NK-92 treated with Interleukin-12 subunit alpha and Interleukin-12 subunit beta, amount 100 ng/mL, for 24 hours (cell line): ENCODE measurements around the gene ALG1L2.
A peak's percentile ranks its signal among the peaks of the same experiment; 100 is the strongest.
"Not testable (repeated sequence)": the region's sequence is repeated elsewhere in the genome, so short reads cannot be mapped to it uniquely, and the experiment has no call there.

Source experiments
- DNase-seq: peaks from one replicate; lab custom pipeline; 2025; lab: John Stamatoyannopoulos, UW

Gene ALG1L2

DNA sequence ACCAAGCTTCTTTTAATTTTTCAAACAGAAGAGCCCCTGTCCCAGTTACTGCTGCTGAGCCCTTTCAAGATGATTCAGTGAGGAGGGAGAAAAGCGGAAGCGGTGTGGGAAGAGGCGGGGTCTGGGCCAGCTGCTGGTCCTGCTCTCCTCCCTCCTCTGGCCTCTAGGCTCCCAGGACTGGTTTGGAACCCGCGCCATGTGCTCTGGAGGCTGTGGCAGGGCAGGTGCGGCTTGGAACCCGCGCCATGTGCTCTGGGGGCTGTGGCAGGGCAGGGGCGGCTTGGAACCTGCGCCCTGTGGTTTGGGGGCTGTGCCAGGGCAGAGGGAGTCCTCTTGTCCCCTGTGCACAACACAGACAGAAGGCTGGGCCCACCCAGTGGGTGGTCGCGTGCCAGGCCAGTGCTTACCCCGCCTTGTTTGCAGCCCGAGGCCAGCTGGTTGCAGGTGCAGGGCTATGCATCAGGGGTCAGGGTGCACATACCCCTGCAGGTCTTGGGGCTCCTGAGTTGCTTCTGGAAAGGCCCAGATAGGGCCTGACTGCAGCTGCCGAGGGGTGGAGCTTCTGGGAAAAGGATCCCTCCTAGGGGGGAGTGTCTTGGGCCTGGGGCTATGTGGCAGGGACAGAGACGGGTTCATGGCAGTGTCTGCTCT lies 12.2 kb downstream of the ALG1L2 start:
- no peak for DNase-seq

DNA sequence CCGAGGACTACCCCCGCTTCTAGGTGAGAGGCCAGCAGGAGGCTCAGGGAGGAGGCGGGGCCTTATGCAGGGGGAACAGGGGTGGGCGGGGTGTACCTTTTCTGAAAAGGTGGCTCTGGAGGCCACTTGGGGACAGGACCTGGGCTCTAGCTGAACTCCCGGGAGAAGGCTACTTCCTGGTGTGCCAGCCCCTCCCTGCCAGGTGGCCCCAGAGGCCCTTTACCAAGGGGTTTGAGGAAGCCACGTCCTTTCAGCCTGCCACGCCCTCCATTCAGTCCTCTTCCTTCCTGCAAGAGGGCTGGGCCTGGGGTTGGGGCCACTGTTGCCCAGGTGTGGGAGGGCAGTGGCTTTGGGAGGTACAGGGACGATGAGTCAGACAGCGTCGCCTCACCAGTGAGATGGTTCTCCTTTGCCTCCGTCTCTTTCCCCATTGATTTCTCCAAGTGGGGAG lies 12.9 kb downstream of the ALG1L2 start:
- DNase-seq: not testable (repeated sequence)

DNA sequence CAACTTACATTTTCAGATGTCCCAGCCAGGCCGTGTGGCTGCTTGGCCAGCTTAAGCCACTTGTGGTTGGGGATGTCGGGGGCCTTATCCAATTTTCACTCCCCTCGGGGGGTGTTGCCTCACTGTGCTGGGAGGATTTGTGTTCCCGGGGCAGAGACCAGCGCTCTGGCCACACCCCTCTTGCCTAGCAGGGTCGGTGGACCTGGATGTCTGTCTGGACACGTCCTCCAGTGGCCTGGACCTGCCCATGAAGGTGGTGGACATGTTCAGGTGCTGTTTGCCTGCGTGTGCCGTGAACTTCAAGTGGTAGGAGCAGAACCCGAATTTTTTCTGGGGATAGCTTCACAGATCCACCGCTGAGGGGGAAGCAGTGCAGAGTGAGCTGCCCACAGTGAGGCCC lies 14.2 kb downstream of the ALG1L2 start:
- DNase-seq: not testable (repeated sequence)

DNA sequence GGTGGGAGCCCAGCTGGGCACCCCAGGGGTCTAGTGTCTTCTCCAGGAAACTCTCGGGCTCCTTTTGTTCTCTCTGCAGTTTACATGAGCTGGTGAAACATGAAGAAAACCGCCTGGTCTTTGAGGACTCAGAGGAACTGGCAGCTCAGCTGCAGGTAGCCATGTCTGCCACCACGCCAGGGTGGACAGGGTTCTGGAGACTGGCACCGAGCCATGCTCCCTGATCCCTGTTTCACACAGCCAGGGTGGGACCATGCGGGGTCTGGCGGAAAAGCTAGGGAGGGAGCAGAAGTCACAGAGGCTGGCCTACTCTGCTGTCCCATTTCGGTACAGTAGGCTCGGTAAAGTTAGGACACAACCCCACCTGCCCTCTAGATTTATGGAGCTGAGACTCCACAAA lies 15.5 kb downstream of the ALG1L2 start:
- not testable (repeated sequence) for DNase-seq

DNA sequence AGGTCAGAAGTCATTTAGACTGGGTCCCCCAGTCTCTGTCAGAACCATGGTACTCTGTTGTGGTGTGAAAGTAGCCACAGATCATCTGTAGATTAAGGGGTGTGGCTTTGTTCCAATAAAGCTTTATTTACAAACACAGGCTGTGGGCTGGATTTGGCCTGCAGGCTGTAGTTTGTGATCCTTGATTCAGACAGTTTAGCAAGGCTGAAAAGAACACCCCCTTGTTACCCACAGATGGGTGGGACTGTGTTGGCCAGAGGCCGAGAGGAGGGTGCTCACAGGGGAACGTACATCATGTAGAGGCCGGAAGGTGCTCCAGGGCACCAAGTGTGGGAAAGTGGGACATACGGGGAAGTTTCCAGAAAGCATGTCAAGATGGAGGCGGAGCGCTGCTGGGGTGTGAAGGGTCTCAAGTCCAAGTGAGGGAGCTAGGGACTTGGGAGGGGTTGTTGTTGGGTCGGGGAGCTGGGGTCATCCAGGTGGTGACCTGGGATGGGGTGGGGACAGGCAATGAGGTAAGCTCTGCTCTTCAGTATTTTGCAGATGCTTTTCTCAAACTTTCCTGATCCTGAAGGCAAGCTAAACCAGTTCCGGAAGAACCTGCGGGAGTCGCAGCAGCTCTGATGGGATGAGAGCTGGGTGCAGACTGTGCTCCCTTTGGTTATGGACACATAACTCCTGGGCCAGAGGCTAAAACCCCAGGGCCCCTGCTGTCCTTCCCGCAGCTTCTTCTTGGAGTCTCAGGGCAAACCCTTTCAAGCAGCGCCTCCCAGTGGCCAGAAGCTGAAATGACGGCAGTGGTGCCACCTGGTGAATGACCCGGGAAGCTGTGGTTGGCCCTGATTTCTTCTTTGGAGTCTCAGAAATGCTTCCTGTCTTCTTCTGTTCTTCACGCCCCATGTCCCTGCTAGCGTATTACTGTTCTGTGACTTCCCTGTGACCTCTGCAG lies 16.3 kb downstream of the ALG1L2 start:
- DNase-seq: not testable (repeated sequence)

DNA sequence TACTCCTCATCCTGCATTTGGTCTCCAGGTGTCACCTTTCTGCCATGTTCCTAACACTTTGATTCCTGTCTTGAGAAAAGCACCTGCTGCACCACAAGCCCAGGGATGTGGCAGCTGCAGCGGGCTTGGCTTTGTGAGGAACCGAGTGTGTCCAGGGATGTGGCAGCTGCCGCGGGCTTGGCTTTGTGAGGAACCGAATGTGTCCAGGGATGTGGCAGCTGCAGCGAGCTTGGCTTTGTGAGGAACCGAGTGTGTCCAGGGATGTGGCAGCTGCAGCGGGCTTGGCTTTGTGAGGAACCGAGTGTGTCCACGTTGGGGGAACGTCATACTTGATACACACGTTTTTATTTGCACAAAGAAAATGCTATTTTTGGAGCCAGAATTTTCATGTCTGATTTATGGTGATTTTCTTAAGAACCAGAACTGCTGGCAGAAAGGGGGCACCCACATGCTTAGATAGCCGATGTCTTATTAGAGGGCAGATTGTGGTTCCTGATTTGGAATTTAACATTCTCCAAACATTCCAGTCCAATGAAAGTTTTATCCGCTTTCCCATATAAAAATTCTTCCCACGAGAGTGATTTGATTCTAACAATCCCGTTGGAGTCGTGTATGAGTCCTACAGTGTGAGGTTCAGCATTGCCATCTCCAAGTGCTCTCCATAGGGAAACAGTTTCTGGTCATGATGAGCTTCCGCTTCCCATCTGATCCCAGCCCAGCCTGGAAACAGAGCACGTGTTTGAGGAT lies 17.2 kb downstream of the ALG1L2 start:
- DNase-seq: not testable (repeated sequence)

DNA sequence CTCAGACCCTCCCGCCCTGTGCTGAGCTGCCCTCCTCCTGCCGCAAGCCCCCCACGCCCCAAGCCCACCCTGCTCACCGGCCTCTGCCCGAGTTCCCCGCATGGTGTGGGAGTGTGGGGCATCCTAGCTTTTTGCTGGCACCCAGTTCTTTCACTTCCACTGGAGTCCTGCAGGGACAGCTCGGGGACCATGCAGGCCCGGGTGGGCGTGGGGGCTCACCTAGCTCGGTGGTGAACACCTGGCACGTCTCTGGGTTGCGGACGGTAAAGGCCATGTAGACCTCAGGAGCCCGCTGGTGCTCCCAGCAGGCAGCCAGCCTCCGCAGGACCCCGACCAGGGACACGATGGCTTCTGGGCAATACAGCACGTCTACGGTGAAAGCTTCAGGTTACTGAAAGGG lies 20.9 kb downstream of the ALG1L2 start:
- not testable (repeated sequence) for DNase-seq

DNA sequence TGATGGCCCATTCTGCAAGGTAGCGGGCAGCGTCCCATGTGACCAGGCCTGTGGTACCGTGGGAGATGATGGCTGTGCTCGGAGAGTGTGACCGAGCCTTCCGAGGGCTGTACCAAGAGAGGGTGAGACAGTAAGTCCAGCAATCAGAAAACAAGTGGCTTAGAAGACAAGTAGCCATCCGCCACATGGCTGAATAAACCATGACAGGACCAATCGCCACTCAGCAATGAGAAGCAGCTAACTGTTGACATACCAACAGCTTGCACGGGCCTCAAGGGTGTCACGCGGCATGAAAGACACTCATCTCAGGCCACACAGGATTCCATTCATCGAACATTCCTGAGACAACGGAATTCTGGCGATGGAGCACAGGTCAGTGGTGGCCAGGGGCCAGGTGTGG lies 22.6 kb downstream of the ALG1L2 start:
- DNase-seq: not testable (repeated sequence)

DNA sequence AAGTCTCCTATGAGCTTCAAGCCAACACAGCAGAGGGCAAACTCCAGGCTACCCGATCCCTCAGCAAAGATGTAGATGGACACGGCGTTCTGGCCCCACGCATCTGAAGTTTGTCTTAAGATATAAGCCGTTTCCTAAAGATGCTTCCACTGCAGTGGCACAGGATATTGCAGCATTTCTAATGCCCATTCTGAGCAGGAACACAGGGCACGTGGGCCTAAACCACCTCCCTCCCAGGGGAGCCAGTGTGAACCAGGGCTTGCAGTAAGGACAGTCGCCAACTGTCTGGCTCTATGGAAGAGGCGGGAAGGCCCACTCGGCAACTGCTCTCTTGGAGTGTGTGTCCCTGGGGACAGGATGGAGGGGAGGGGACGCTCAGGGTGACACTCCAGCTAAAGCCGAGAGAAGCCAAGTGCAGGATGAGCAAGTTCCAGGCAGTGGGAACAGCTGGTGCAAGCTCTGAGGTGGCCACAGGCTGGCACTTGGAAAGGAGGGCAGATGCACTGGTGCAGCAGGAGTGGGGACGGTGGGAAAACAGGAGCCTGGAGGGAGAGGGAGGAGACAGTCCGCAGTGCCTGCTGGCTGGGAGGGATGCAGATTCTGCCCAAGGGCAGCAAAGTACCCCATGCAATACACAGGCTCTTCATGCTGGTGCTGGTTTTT lies 25.8 kb downstream of the ALG1L2 start:
- not testable (repeated sequence) for DNase-seq

DNA sequence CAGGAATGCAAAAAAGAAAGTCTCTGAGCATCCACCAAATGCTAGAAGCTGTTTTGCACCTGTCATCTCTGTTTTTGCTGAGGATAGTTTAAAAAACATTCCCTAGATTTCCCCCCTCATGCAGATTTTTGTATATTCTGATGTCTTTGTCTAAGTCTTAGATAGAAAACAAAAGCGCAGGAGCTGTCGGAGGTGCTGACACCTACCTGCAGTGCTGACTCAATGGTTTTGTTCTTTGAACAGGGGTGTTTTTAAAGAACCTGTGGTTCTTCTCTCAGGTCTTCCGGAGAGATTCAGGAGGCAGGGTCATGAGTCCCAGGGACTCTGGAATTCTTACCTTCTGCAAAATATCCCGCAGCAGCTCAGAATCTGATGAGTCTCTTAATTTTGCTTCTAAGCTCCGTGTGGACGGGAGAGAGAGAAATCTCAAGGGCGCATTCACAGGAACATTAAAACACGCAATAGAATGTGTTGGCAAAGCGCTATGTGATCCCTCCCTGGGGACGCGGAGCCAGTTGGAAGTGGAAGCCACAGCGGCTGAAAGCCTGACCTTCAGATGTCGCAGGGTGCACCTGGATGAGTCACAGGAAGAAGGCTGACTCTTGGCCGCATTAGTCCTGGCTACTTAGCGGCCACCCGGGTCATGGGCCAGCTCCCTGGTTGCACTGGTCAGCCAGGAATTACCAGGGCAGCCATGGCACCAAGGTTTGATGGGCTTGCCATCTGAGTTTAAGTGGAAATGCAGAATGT lies 27.4 kb downstream of the ALG1L2 start:
- not testable (repeated sequence) for DNase-seq

DNA sequence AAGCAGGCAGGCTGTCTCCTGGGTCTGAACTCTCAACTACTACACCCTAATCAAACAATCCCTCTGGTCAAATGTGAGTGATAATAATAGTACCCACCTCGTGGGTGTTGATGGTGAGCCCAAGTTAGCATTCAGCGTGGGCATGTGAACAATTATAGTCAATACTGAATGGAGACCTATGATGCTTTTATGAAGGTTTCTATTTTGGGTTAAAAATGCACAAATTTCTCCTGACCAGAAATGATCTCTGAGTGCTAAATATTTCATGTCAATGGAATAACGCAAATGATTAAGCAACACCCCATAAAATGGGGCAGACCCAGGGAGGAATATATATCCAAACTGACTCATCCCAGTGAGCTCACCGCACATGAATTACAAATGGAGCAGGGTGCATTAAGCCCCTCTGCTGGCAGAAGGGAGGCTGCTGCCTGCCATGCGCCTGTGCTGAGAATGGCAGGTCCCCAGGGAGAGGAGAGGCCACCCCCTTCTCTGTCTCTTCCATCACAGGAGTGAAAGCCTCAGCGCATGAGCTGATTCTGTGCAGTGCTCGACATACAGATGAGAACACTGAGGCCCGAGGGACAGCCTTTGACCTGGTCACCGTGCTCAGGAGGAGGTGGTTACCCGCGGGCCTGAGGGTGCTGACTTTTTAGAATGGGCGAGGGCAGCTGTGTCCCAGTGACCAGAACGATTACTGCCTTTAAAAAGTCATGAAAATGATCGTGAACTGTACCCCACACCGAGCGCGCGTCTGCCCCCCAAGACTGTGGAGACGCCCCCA lies 28.9 kb downstream of the ALG1L2 start:
- DNase-seq: not testable (repeated sequence)

DNA sequence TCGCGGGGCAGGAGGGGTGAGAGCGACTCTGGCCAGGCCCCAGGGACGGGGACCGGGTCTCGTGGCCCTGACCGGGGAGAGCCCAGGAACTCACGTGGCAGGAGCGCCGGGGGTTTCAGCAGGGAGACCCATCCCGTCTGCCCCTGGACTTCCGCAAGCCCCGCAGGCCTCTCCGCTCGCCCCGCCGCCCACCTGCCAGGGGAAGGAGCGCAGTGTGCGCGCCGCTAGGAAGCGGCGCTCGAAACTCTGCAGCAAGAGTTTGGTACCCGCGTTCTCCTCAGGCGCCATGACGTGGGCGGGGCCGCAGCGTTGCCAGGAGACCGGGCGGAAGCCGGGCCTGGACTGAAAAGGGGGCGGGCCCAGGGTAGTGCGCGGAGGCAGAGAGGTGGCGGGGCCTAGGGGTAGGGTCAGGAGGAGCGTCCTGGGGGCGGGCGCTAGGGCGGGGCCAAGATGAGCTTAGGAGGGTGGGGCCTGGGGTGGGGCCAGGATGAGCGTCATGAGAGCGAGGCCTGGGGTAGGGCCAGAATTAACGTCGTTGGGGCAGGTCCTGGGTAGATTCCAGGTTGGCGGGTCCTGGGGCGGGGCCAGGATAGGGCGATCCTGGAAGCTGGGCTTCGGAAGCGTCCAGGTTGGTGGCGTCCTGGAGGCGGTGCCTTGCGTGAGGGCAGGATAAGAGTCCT lies 29.7 kb downstream of the ALG1L2 start:
- DNase-seq: peak; percentile 99

DNA sequence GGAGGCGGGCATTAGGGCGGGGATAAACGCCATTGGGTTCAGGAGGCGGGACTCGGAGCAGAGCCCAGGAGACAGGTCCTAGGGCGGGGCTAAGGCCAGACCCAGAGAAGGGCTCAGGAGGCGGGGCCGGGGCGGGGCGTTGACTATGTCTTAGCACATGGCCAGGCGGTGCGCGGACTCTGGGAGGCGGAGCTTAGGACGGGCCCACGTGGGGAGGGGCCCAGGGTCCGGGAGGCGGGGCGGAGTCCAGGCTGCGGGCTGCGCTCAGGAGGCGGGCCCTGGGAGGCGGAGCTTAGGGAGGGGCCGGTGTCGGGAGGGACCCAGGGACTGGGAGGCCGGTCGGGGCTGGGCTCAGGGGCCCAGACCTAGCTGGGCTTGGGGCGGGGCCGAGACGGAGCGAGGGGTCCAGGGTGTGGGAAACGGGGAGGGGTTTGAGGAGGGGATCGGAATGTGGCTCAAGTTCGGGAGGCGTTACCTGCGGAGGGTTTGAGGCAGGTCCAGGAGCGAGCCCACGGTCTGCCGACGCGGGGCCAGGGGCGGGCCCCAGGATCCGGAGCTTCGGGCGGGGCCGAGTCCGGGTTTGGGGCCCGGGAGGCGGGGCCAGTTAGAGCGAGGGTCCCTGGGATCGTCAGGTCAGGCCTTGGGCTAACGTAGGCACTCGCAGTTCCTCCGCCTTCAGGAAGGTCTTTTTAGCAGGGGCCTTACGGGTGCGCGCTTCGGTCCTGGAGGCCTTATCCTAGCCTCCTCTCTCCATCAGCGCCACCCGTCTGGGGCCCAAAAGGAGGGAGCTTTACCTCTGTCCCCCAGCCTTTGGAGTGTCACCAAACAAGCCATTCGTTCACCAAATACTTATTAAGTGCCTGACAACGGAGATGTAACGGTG lies 30.5 kb downstream of the ALG1L2 start:
- peak; percentile 97 for DNase-seq

DNA sequence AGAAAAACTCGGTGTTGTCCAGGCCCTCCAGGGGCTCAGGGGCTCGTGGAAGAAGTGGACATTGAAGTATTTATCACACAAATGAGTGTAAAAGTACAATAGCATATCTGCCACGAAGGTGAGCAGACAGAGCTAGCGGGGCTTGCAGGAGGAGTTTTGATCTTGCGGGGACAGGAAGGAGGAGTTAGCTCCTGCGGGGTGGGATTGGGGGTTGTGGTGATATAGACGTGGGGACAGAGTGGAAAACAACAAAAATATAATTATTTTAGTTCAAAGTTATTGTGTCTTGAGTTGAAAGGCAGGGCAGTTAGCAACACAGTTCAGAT lies 31.1 kb downstream of the ALG1L2 start:
- DNase-seq: not testable (repeated sequence)

DNA sequence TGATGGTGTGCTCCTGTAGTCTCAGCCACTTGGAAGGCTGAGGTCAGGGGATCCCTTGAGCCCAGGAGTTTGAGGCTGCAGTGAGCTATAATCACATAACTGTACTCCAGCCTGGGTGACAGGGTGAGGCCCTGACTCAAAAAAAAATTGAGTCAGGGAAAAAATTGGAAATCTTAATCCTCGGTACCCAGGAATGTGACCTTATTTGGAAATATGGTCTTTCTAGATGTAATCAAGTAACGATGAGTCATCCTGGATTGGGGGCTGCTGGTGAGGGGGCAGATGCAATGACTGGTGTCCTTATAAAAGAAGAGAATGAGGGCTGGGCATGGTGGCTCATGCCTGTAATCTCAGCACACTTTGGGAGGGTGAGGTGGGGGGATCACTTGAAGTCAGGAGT lies 33.8 kb downstream of the ALG1L2 start:
- not testable (repeated sequence) for DNase-seq

DNA sequence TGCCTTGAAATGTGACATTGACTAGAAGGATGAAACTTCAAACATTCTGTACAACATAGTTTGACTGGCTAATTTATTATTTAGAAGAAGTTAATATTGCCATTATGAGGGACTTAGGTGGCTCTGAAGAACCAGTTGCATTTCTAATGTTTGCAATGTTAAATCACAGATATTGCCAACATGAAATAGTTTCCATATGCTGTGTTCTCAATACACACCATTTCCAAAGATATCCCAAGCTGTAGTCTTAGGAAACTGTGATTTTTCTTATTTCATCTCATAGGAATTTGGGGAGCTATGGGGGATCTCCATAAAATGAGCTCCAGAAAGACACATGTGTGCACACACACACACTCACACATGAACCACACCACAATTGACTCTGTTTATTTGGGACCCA lies 36.3 kb downstream of the ALG1L2 start:
- DNase-seq: no peak

DNA sequence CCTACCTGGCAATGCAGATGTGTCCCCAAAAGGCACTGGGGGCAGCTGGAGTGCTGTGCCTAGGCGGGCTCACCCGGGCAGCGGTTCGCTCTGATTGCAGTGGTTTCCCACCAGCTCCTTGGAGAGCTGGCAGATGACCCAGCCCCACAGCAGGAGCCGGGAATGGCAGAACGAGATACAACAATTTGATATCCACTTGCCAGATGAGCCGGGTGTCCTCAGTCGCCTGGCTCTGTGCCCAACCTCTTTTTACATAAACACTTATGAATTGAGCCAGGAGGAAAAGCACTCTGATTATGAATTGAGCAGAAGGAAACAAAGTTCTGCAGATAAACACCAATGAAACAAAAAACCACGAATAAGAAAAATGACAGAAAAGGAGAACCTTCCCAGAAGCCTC lies 38.2 kb downstream of the ALG1L2 start:
- not testable (repeated sequence) for DNase-seq

DNA sequence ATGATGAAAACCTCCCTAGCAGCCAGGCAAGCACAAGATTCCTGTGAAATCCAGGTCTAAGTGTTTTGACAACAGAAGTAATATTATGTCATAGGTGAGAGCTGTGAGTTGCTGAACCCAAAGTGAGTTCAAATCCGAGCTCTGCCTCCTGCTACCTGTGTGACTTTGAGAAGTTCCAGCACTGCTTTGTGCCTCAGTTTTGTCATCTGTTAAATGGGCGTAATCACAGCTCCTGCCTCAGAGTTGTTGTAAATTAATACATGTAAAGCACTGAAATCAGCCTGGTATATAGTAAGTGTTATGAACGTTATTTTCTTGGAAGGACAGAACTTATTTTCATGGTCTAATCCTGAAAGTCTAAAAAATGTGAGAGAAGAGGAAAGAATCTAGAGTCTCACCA lies 38.7 kb downstream of the ALG1L2 start:
- DNase-seq: not testable (repeated sequence)
